Nephron (organoid): ENCODE measurements around the gene FEZ2.

ENCODE experiments used
- H3K27ac Mint-ChIP-seq, 3 experiments: 2 replicates each; pipeline ENCODE4 v1.8.0; 2020; ENCODE audit warnings: mixed read lengths in 3 of 3, mild to moderate bottlenecking in 2 of 3, moderate library complexity in 1 of 3
- H3K27me3 Mint-ChIP-seq: 2 replicates; pipeline ENCODE4 v1.8.0; 2021; ENCODE audit warnings: low read depth, mild to moderate bottlenecking, moderate library complexity, mixed read lengths
- H3K36me3 Mint-ChIP-seq: 2 replicates; pipeline ENCODE4 v1.8.0; 2020; ENCODE audit warnings: low read depth, mixed read lengths
- H3K4me1 Mint-ChIP-seq: 2 replicates; pipeline ENCODE4 v1.8.0; 2020; ENCODE audit warnings: mixed read lengths
- H3K4me3 Mint-ChIP-seq, 3 experiments: 2 replicates each; pipeline ENCODE4 v1.8.0; 2020; ENCODE audit warnings: mild to moderate bottlenecking in 3 of 3, mixed read lengths in 3 of 3, moderate library complexity in 2 of 3
- H3K9me3 Mint-ChIP-seq: 2 replicates; pipeline ENCODE4 v1.8.0; 2020; ENCODE audit warnings: mixed read lengths
- CTCF ChIP-seq, 3 experiments: fragments of 200-600 bp; sonication (generic); IDR thresholded peaks; one replicate each; pipeline ENCODE4 v1.5.0; 2021; ENCODE audit warnings: antibody characterized with exemption in 3 of 3; ENCODE audit not compliant: unreplicated experiment in 3 of 3

FEZ2 gene

GRCh38 chr2:36586672-36587071 is 11.3 kb downstream of the FEZ2 start:
- no peak overlapping the region for H3K4me3 Mint-ChIP-seq
- H3K9me3 Mint-ChIP-seq = no peaks in the 10 kb centered on the region
- peaks cover 23% of the 10 kb centered on the region for H3K4me1 Mint-ChIP-seq
- H3K36me3 Mint-ChIP-seq = peaks cover 62% of the 10 kb centered on the region
- H3K27me3 Mint-ChIP-seq = no peaks in the 10 kb centered on the region
- TF ChIP-seq CTCF (IDR thresholded peaks at IDR 0.05; ENCODE audit: unreplicated experiment in 3 of 3) = no peak
- H3K27ac Mint-ChIP-seq = no peak overlapping the region

- H3K27me3 Mint-ChIP-seq = no peaks in the 10 kb centered on the region
- H3K27ac Mint-ChIP-seq = no peak overlapping the region
Measured at GRCh38 chr2:36584148-36584794, 13.7 kb downstream of the FEZ2 start.

GRCh38 chr2:36582951-36583350 is 15.0 kb downstream of the FEZ2 start:
- Mint-ChIP-seq H3K36me3 (peaks cover 88% of the 10 kb centered on the region), H3K27me3 (no peaks in the 10 kb centered on the region), H3K27ac (no peak overlapping the region), H3K9me3 (no peaks in the 10 kb centered on the region), H3K4me1 (peaks cover 10% of the 10 kb centered on the region), H3K4me3 (no peak overlapping the region)
- TF ChIP-seq CTCF (IDR thresholded peaks at IDR 0.05; ENCODE audit: unreplicated experiment in 3 of 3) = no peak

More at GRCh38 chr2:36584148-36584794, 13.7 kb downstream of the FEZ2 start:
- Mint-ChIP-seq H3K4me3 (no peak overlapping the region), H3K9me3 (no peaks in the 10 kb centered on the region), H3K36me3 (peaks cover 81% of the 10 kb centered on the region), H3K4me1 (peaks cover 16% of the 10 kb centered on the region)
- TF ChIP-seq CTCF (IDR thresholded peaks at IDR 0.05; ENCODE audit: unreplicated experiment in 3 of 3) = no peak

GRCh38 chr2:36582538-36582937 is 15.4 kb downstream of the FEZ2 start:
- Mint-ChIP-seq H3K9me3 (no peaks in the 10 kb centered on the region), H3K4me1 (peaks cover 10% of the 10 kb centered on the region)

GRCh38 chr2:36579297-36579664 is 18.7 kb downstream of the FEZ2 start:
- H3K4me1 Mint-ChIP-seq = peaks cover 7% of the 10 kb centered on the region
- H3K4me3 Mint-ChIP-seq = no peak overlapping the region
- no peaks in the 10 kb centered on the region for H3K27me3 Mint-ChIP-seq
- TF ChIP-seq CTCF (IDR thresholded peaks at IDR 0.05; ENCODE audit: unreplicated experiment in 3 of 3) = no peak
- no peaks in the 10 kb centered on the region for H3K9me3 Mint-ChIP-seq
- H3K27ac Mint-ChIP-seq = no peak overlapping the region
- H3K36me3 Mint-ChIP-seq = peaks cover 94% of the 10 kb centered on the region

More at GRCh38 chr2:36582538-36582937, 15.4 kb downstream of the FEZ2 start:
- H3K36me3 Mint-ChIP-seq = peaks cover 92% of the 10 kb centered on the region
- H3K27me3 Mint-ChIP-seq = no peaks in the 10 kb centered on the region
- no peak for TF ChIP-seq CTCF (IDR thresholded peaks at IDR 0.05; ENCODE audit: unreplicated experiment in 3 of 3)
- no peak overlapping the region for H3K4me3 Mint-ChIP-seq
- H3K27ac Mint-ChIP-seq = no peak overlapping the region
